Measurements from ENCODE around the gene ATG16L1.

Gene ATG16L1

GRCh38 chr2:233261819-233262555 lies 10.5 kb downstream of the ATG16L1 start:
- DNase-seq: no peak

GRCh38 chr2:233262562-233262961 lies 11.1 kb downstream of the ATG16L1 start:
- DNase-seq: no peak

- no peak for DNase-seq
These were observed 11.6 kb downstream of the ATG16L1 start for GRCh38 chr2:233263045-233263570.

GRCh38 chr2:233264667-233265066 lies 13.2 kb downstream of the ATG16L1 start:
- no peak for DNase-seq

- DNase-seq: no peak
These were observed 14.5 kb downstream of the ATG16L1 start for GRCh38 chr2:233265899-233266431.

- DNase-seq: no peak
These were observed 15.0 kb downstream of the ATG16L1 start for GRCh38 chr2:233266481-233266880.

- DNase-seq: no peak
These were observed 16.2 kb downstream of the ATG16L1 start for GRCh38 chr2:233267516-233268245.

- no peak for DNase-seq
These were observed 18.9 kb downstream of the ATG16L1 start for GRCh38 chr2:233270366-233270765.

GRCh38 chr2:233270951-233271350 lies 19.5 kb downstream of the ATG16L1 start:
- DNase-seq: no peak

GRCh38 chr2:233271693-233272092 lies 20.2 kb downstream of the ATG16L1 start:
- no peak for DNase-seq

- no peak for DNase-seq
These were observed 21.6 kb downstream of the ATG16L1 start for GRCh38 chr2:233273120-233273519.

GRCh38 chr2:233275223-233275622 lies 23.8 kb downstream of the ATG16L1 start:
- DNase-seq: no peak

GRCh38 chr2:233278921-233279320 lies 27.4 kb downstream of the ATG16L1 start:
- DNase-seq: no peak

- DNase-seq: no peak
These were observed 28.7 kb downstream of the ATG16L1 start for GRCh38 chr2:233280114-233280693.

GRCh38 chr2:233281553-233281952 lies 30.1 kb downstream of the ATG16L1 start:
- DNase-seq: no peak

- no peak for DNase-seq
These were observed 30.6 kb downstream of the ATG16L1 start for GRCh38 chr2:233281992-233282603.

- no peak for DNase-seq
These were observed 34.4 kb downstream of the ATG16L1 start for GRCh38 chr2:233285921-233286320.

- no peak for DNase-seq
These were observed 36.4 kb downstream of the ATG16L1 start for GRCh38 chr2:233287871-233288270.

GRCh38 chr2:233288663-233289062 lies 37.2 kb downstream of the ATG16L1 start:
- no peak for DNase-seq

- DNase-seq: no peak
These were observed 38.2 kb downstream of the ATG16L1 start for GRCh38 chr2:233289648-233290047.

GRCh38 chr2:233290051-233290845 lies 38.8 kb downstream of the ATG16L1 start:
- DNase-seq: no peak

- DNase-seq: no peak
These were observed 44.4 kb downstream of the ATG16L1 start for GRCh38 chr2:233295891-233296290.

All from NCI-H1694 treated with DMSO at 0.1 percent for 48 hours (cell line).